Neutrophil (primary cell): ENCODE measurements around the gene POLA1.

Experiments used
- H3K27ac ChIP-seq: fragments of 200-600 bp; sonication (generic); 2 replicates; pipeline ENCODE4 v1.5.1; 2016; ENCODE audit warnings: mild to moderate bottlenecking, moderate library complexity
- H3K27me3 ChIP-seq: fragments of 200-600 bp; sonication (generic); 2 replicates; pipeline ENCODE4 v1.6.0; 2016; ENCODE audit warnings: mild to moderate bottlenecking
- H3K36me3 ChIP-seq: fragments of 200-600 bp; sonication (generic); 2 replicates; pipeline ENCODE4 v1.5.1; 2017
- H3K4me1 ChIP-seq, 2 experiments: fragments of 200-600 bp in 1 of 2; sonication (generic) in 1 of 2; 1 replicate in 1 of 2; 2 replicates in 1 of 2; pipeline versions ENCODE4 v1.5.1 to v1.6.1; 2013 to 2016; ENCODE audit warnings: low read depth in 1 of 2, low read length in 1 of 2, mild to moderate bottlenecking in 1 of 2, moderate library complexity in 1 of 2; ENCODE audit not compliant: control insufficient read depth in 1 of 2, insufficient read depth in 1 of 2
- H3K4me3 ChIP-seq, 2 experiments: fragments of 200-600 bp in 1 of 2; sonication (generic) in 1 of 2; 1 replicate in 1 of 2; 2 replicates in 1 of 2; pipeline ENCODE4 v1.5.1; 2013 to 2016; ENCODE audit warnings: low read depth in 1 of 2, low read length in 1 of 2, mild to moderate bottlenecking in 1 of 2, moderate library complexity in 1 of 2
- H3K9me3 ChIP-seq: fragments of 200-600 bp; sonication (generic); 2 replicates; pipeline ENCODE4 v1.5.1; 2016
- CTCF ChIP-seq: fragments of 200-600 bp; sonication (generic); IDR thresholded peaks from 2 replicates; pipeline ENCODE4 v1.5.1; 2016; ENCODE audit warnings: antibody characterized with exemption

Gene POLA1

GRCh38 chrX:25010784-25011588, 317.3 kb downstream of the POLA1 start:
- Histone ChIP-seq H3K36me3 (no peaks in the 10 kb centered on the region), H3K27ac (no peak overlapping the region), H3K4me1 (peaks cover 2 to 3% of the 10 kb centered on the region in 2 experiments), H3K4me3 (no peak overlapping the region), H3K27me3 (peaks cover 98% of the 10 kb centered on the region), H3K9me3 (no peaks in the 10 kb centered on the region)
- TF ChIP-seq CTCF = no peak

GRCh38 chrX:25011589-25012432, 318.1 kb downstream of the POLA1 start:
- no peaks in the 10 kb centered on the region for H3K9me3 ChIP-seq
- H3K4me1 ChIP-seq = peaks cover 2 to 3% of the 10 kb centered on the region in 2 experiments
- H3K27ac ChIP-seq = no peak overlapping the region
- TF ChIP-seq CTCF = no peak
- no peaks in the 10 kb centered on the region for H3K36me3 ChIP-seq
- peaks cover 98% of the 10 kb centered on the region for H3K27me3 ChIP-seq
- H3K4me3 ChIP-seq = no peak overlapping the region

DNA sequence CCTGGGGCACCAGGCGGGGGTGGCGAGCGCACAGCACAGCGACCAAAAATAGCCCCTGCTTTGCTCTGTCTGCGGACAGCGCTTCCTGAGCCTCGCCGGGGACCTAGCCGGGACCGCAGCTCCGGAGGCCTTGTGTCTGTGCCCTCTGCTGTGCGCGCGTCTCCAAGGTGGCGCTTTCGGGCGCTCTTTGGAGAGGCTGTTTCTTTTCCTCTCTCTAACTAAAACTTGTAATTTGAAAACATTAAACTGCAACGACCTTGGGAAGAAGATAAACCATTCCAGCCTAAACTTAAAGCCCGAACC, 318.7 kb downstream of the POLA1 start:
- TF ChIP-seq CTCF = no peak
- Histone ChIP-seq H3K9me3 (no peaks in the 10 kb centered on the region), H3K4me3 (no peak overlapping the region), H3K27me3 (peaks cover 98% of the 10 kb centered on the region), H3K4me1 (peaks cover 2 to 3% of the 10 kb centered on the region in 2 experiments), H3K27ac (no peak overlapping the region), H3K36me3 (no peaks in the 10 kb centered on the region)

GRCh38 chrX:25012793-25013631, 319.3 kb downstream of the POLA1 start:
- peak overlapping the region in 1 of 2 experiments; percentile 3 for H3K4me3 ChIP-seq
- no peaks in the 10 kb centered on the region for H3K9me3 ChIP-seq
- peaks cover 98% of the 10 kb centered on the region for H3K27me3 ChIP-seq
- TF ChIP-seq CTCF = no peak
- no peaks in the 10 kb centered on the region for H3K36me3 ChIP-seq
- peaks cover 2 to 3% of the 10 kb centered on the region in 2 experiments for H3K4me1 ChIP-seq
- no peak overlapping the region for H3K27ac ChIP-seq

- H3K27ac ChIP-seq = no peak overlapping the region
Observed at GRCh38 chrX:25013632-25014365, 320.1 kb downstream of the POLA1 start.

More at GRCh38 chrX:25013632-25014365, 320.1 kb downstream of the POLA1 start:
- Histone ChIP-seq H3K36me3 (no peaks in the 10 kb centered on the region), H3K4me3 (no peak overlapping the region), H3K27me3 (peaks cover 98% of the 10 kb centered on the region), H3K9me3 (no peaks in the 10 kb centered on the region), H3K4me1 (peaks cover 2 to 3% of the 10 kb centered on the region in 2 experiments)
- TF ChIP-seq CTCF = no peak
